GM23248 (cell line): ENCODE data around the gene FBF1.

Source experiments
- EZH2 ChIP-seq: fragments of 200-600 bp; sonication (generic); IDR thresholded peaks from 2 replicates; pipeline ENCODE4 v1.6.1; 2018; ENCODE audit warnings: antibody characterized with exemption, mild to moderate bottlenecking; ENCODE audit not compliant: insufficient read depth, poor library complexity, severe bottlenecking
- EZH2phosphoT487 ChIP-seq: fragments of 200-600 bp; sonication (generic); IDR thresholded peaks from 2 replicates; pipeline ENCODE4 v1.6.1; 2018; ENCODE audit warnings: antibody characterized with exemption, moderate library complexity, mild to moderate bottlenecking, low read depth; ENCODE audit not compliant: insufficient read depth

GRCh38 chr17:75892556-75893224 is 48.2 kb downstream of the FBF1 start:
- no peak for TF ChIP-seq EZH2phosphoT487
- TF ChIP-seq EZH2, result no peak
